ENCODE data around the gene MATCAP1. TPM values are rescaled to one million over a fixed set of nuclear protein-coding genes. Genes with fewer than 3 reads are reported as not detected.

MATCAP1 gene
- total RNA-seq, 4 donors from 2014 or later, result 2.5 to 7.7 (median 4.5) TPM

DNA sequence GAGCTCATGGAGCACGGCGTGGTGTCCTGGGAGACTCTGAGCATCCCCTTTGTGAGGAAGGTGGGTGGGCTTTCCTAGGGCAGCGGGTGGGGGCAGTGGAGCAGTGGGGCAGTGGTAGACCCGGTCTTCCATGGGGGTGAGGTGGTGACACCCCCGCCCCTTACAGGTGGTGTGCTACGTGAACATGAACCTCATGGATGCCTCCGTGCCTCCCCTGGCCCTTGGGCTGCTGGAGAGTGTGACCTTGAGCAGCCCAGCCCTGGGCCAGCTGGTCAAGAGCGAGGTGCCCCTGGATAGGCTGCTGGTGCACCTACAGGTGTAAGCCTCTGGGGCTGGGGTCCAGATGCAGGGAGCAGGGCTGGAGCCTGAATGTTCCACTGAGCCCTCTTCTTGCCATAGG lies 16.7 kb upstream of the MATCAP1 start:
- intact Hi-C loops (cut with DNase I; ENCODE audit: low total_unique reads), result no loop called here
- H3K4me1 ChIP-seq, result peaks cover 0 to 9% of the 10 kb centered on the region in 2 donors
- ATAC-seq (no peak), DNase-seq (no peak)
- no peaks in the 10 kb centered on the region for H3K9me3 ChIP-seq
- H3K36me3 ChIP-seq, result peaks cover 3 to 42% of the 10 kb centered on the region in 2 donors
- TF ChIP-seq, protein P1, sequence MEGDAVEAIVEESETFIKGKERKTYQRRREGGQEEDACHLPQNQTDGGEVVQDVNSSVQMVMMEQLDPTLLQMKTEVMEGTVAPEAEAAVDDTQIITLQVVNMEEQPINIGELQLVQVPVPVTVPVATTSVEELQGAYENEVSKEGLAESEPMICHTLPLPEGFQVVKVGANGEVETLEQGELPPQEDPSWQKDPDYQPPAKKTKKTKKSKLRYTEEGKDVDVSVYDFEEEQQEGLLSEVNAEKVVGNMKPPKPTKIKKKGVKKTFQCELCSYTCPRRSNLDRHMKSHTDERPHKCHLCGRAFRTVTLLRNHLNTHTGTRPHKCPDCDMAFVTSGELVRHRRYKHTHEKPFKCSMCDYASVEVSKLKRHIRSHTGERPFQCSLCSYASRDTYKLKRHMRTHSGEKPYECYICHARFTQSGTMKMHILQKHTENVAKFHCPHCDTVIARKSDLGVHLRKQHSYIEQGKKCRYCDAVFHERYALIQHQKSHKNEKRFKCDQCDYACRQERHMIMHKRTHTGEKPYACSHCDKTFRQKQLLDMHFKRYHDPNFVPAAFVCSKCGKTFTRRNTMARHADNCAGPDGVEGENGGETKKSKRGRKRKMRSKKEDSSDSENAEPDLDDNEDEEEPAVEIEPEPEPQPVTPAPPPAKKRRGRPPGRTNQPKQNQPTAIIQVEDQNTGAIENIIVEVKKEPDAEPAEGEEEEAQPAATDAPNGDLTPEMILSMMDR (IDR thresholded peaks at IDR 0.05 in 4 of 5, conservative IDR thresholded peaks at IDR 0.05 in 1 of 5), result no peak
- TF ChIP-seq POLR2A (IDR thresholded peaks at IDR 0.05), result no peak
- no peaks in the 10 kb centered on the region for H3K27me3 ChIP-seq
- no peak overlapping the region for H3K27ac ChIP-seq
- in situ Hi-C loops (cut with MboI; ENCODE audit: low sequenced_read_pairs in 4 of 4), result no loop called here
- H3K4me3 ChIP-seq, result no peak overlapping the region

DNA sequence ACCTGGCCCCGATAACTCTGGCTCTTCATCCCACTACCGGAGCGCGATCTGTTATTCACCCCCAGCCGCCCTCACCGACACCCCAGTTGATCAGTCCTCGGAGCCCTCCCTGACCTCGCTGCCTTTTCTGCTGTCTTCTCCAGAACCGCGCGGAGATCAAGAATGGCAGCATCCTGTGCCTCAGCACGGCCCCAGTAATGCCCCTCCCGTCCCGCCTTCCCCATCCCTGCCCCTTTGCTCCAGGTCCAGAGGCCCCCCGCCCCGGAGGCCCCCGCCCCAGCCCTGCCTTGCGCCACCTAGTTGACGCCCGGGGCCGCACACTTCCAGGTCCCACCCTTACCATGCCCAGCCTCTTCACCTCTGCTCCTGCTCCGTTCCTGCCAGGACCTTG lies 16.0 kb upstream of the MATCAP1 start:
- peak in 1 of 2 donors; percentile 16 for DNase-seq
- H3K36me3 ChIP-seq, result peaks cover 3 to 49% of the 10 kb centered on the region in 2 donors
- intact Hi-C loops (cut with DNase I; ENCODE audit: low total_unique reads), result no loop called here

DNA sequence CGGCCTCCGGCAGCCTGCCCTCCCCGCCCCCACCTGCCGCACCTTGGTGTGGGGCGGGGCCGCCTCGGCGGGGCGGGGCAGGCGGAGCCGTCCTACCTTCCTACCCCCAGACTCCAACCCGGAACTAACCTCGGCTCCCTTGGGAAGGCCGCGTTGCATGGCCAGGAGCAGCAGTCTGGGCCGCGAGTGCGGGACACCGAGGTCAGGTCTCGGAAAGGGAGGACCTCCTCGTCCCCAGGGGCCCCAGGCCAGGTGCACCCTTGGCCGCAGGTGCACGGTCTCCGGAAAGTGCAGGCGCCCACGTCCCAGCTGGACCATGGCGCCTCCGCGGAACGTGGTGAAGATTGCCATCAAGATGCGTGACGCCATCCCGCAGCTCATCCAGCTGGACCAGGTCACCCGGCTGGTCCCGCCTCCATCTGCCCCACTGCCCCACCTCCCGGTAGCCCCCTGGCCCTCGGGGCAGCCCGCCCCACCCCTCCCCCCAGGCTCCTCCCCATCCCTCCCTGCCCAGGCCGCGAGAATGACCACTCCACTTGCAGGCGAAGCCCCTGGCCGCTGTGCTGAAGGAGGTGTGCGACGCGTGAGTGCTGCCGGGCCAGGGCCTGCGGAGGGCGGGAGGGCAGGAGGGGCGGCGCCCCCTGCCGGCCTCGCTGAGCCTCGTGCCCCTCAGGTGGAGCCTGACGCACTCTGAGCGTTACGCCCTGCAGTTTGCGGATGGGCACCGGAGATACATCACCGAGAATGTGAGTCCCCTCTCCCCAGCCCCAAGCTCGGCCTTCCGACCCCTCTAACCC lies 15.4 kb upstream of the MATCAP1 start, which contains the start of gene ELMO3:
ELMO3 (plus strand) TSS at position 121 of the 797 bp plus-strand sequence; CDS start at position 317, 196 bp downstream.
- ATAC-seq, result peak in 1 of 2 donors; percentile 11
- H3K36me3 ChIP-seq, result peaks cover 3 to 54% of the 10 kb centered on the region in 2 donors

More for the DNA sequence above, 16.0 kb upstream of the MATCAP1 start:
- no peaks in the 10 kb centered on the region for H3K9me3 ChIP-seq
- H3K4me1 ChIP-seq, result peaks cover 0 to 9% of the 10 kb centered on the region in 2 donors
- no peak overlapping the region for H3K27ac ChIP-seq
- no peak overlapping the region for H3K4me3 ChIP-seq
- in situ Hi-C loops (cut with MboI; ENCODE audit: low sequenced_read_pairs in 4 of 4), result no loop called here
- H3K27me3 ChIP-seq, result no peaks in the 10 kb centered on the region
- TF ChIP-seq, protein P1 (IDR thresholded peaks at IDR 0.05 in 4 of 5, conservative IDR thresholded peaks at IDR 0.05 in 1 of 5), result no peak
- no peak for TF ChIP-seq POLR2A (IDR thresholded peaks at IDR 0.05)
- no peak for ATAC-seq

DNA sequence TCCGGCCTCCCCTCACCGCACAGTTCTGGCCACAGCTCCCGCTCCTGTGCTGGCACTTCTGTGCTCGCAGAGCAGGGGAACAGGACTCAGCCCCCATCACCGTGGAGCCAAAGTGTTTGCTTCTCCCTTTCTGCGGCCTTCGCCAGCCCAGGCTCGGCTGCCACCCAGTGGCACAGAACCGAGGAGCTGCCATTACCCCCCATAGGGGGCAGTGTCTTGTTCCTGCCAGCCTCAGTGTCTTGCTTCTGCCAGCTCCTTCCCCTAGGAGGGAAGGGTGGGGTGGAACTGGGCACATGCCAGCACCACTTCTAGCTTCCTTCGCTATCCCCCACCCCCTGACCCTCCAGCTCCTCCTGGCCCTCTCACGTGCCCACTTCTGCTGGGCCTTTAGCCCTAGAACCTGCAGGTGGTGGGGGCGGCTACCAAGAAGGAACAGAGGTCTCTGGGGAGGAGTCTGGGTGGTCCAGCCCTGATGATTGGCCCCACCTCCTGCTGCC lies 14.5 kb upstream of the MATCAP1 start:
- ATAC-seq (peak; percentile 33 to 54), DNase-seq (peak in 1 of 2 donors; percentile 50)
- no peaks in the 10 kb centered on the region for H3K27me3 ChIP-seq
- TF ChIP-seq POLR2A (IDR thresholded peaks at IDR 0.05), result no peak
- TF ChIP-seq, protein P1 (IDR thresholded peaks at IDR 0.05 in 4 of 5, conservative IDR thresholded peaks at IDR 0.05 in 1 of 5), result peak; percentile 27 to 60 (median 49)
- H3K4me3 ChIP-seq, result no peak overlapping the region
- in situ Hi-C loops (cut with MboI; ENCODE audit: low sequenced_read_pairs in 4 of 4) (no loop called here), intact Hi-C loops (cut with DNase I; ENCODE audit: low total_unique reads) (no loop called here)
- H3K27ac ChIP-seq, result peak overlapping the region in 1 of 4 donors; percentile 27
- H3K9me3 ChIP-seq, result no peaks in the 10 kb centered on the region
- peaks cover 3 to 57% of the 10 kb centered on the region in 2 donors for H3K36me3 ChIP-seq
- H3K4me1 ChIP-seq, result peaks cover 7 to 18% of the 10 kb centered on the region in 2 donors

More for the DNA sequence above, 15.4 kb upstream of the MATCAP1 start, which contains the start of gene ELMO3:
- Histone ChIP-seq H3K27me3 (no peaks in the 10 kb centered on the region), H3K9me3 (no peaks in the 10 kb centered on the region), H3K4me3 (no peak within 1 kb of the TSS), H3K27ac (peak within 1 kb of the TSS in 1 of 4 donors; percentile 27), H3K4me1 (peaks cover 0 to 11% of the 10 kb centered on the region in 2 donors)
- DNase-seq, result peak in 1 of 2 donors; percentile 16
- intact Hi-C loops (cut with DNase I; ENCODE audit: low total_unique reads) (no loop called here), in situ Hi-C loops (cut with MboI; ENCODE audit: low sequenced_read_pairs in 4 of 4) (no loop called here)
- TF ChIP-seq, protein P1 (IDR thresholded peaks at IDR 0.05 in 4 of 5, conservative IDR thresholded peaks at IDR 0.05 in 1 of 5), result peak in 2 of 5 experiments; percentile 24 to 34
- TF ChIP-seq POLR2A (IDR thresholded peaks at IDR 0.05), result no peak

Measured in gastrocnemius medialis (tissue), 4 donors.